Embryonic facial prominence (tissue), 1 donor: ENCODE data around the gene UPF1.

Experiments
- DNase-seq: peaks from one replicate; pipeline ENCODE4 v3.0.0-alpha.2; 2016; ENCODE audit errors: extremely low spot score

Gene UPF1

DNA sequence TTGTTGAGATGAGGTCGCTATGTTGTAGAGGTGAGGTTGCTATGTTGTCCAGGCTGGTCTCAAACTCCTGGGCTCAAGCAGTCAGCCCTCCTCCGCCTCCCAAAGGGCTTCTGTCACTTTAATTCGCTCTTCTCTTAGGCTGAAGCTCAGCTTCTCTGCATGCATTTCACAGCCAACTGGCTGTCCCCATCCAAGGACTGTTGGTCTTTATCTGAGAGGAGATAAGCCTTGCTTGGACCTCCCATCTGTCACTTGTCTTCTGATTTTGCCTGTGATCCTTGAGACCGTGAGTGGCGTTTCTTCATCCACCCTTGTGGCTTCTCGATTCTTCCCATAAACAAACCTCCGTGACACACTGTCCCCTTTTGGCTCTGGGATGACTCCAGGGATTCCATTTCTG, 39.8 kb downstream of the UPF1 start:
- DNase-seq = no peak

DNA sequence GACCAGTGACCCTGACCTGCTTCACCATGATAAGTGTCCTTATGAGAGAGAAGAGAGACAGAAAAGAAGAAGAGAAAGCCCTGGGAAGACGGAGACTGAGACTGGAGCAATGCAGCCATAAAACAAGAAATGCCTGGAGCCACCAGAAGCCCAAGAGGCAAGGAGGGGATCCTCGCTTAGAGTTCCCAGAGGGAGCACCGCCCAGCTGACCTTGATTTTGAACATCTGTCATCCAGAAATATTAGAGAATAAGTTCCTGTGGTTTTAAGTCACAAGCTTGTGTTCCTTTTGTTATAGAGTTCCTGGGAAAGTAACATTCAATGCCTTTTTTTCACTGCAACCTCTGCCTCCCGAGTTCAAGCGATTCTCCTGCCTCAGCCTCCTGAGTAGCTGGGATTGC, 44.0 kb downstream of the UPF1 start:
- DNase-seq = no peak

DNA sequence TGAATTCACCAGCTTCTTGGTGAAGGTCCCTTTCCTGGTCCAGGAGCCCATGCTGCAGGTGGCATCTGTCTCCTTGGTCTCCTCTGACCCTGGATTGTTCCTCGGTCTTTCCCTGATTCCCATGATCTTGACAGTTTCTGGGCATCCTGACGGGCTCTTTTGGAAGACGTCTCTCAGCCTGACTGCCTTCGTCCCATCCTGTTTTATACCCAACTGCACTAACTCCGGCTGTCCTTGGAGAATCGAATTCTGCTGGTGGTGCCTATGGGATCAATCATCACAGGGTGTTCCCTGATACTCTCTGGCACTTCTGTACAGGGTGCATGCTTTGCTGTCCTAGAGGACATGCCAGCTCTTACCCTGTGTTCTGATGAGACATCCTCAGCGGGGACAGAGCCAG, 45.1 kb downstream of the UPF1 start:
- DNase-seq = no peak

DNA sequence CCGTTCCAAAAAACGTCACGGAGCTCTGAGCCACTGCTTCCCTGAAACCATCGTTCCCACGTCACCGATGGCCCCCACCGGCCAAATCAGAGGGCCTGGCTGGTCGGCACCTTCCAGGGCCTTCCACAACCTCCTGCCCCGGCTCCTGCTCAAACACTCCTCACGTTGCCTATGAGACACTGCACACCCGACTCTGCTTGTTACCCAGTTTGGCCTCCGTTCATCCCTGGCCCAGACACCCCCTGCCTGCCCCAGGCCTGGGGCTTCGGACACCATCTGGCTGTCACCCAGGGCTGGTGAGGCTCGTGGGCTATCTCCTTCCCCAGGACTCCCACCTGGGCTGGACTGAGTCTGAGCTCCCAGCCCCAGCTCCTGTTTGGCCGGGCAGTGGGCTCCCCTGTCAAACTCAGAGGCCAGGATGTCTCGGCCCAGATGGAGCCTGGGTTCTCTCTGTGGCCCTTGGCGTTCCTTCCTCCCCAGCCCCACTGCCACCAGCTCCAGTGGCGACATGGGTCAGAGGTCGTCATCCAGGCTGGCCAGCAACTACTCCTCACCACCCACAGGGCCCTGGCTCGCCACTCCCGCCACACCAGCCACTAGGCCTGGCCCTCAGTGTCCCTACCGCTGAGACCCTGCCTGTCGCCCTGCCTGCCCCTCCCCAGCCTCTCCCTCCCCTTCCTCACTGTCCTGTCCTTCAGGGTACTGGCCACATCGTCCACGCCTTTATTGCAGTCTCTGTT, 46.5 kb downstream of the UPF1 start:
- DNase-seq = no peak

DNA sequence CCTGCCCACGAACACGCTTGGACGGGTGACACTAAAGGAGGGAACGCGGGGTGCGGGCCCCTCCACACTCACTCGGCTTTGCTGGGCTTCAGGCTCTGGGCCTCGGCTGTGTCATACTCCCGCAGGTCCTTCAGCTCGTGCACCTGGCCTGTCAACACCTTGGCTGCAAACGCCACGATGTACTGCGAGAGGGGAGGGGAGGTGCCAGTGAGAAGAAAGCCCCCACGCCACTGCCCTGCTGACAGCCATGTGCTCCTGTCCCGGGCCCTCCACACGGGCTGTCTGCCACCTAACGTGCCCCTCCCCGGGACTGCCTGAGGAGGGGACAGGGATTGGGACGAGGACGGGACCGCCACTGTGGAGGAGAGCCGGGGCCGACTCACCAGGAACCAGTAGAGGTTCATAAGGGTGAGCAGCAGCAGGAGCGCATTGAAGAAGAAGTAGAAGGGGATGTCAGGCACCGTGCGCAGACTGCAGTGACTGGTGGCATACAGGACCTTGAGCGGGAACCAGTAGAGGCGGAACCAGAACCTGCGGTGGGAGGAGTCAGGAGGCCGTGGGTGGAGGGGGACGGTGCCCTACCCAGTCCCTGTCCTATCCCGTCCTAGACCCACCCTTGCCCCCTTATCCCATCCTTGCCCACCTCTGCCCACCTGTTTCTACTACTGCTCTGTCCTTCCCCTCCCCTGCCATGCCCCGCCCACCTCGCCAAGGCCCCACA, 47.3 kb downstream of the UPF1 start:
- DNase-seq = no peak

DNA sequence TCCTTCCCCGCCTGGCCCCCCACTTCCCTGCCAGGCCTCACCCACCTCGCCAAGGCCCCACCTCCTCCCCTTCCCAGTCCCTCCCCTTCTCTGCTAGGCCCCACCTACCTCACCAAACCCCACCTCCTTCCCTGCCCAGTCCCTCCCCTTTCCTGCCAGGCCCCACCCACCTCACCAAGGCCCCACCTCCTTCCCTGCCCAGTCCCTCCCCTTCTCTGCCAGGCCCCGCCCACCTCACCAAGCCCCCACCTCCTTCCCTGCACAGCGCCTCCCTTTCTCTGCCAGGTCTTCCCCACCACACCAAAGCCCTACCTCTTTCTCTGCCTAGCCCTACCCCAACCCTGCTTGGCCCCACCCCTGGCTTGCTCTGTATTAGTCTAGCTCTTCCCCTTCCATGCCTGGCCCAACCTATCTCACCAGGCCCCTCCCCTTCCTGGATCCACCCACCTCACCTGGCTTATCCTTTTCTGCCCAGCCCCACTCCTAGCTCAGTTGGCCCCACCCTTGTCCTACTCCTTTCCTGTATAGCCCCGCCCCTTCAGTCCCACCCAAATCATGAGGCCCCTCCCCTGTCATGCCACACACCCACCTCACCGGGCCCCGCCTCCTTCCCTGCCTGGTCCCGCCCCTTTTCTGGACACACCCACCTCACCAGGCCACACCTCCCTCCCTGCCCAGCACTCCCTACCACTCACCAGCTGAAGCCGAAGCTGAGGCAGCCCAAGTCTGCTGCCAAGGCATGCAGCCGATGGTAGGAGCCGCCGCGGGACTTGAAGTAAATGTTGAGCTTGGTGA, 48.0 kb downstream of the UPF1 start:
- DNase-seq = no peak

DNA sequence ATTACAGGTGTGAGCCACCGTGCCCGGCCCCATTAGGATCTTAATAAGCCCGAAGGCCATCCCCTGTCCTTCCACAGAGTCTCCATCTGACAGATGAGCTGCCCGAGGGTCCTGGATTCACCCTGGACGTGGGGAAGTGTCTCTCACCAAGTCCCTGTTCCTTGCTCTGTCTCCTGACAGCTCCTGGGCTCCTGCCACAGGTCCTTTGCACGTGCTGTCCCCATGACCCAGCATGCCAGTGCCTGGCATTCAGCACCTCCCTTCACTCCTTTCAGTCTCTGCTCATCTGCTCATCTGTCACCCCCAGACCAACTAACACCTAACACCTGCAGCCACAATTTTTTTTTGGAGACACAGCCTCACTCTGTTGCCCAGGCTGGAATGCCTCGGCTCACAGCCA, 49.7 kb downstream of the UPF1 start:
- DNase-seq = no peak

DNA sequence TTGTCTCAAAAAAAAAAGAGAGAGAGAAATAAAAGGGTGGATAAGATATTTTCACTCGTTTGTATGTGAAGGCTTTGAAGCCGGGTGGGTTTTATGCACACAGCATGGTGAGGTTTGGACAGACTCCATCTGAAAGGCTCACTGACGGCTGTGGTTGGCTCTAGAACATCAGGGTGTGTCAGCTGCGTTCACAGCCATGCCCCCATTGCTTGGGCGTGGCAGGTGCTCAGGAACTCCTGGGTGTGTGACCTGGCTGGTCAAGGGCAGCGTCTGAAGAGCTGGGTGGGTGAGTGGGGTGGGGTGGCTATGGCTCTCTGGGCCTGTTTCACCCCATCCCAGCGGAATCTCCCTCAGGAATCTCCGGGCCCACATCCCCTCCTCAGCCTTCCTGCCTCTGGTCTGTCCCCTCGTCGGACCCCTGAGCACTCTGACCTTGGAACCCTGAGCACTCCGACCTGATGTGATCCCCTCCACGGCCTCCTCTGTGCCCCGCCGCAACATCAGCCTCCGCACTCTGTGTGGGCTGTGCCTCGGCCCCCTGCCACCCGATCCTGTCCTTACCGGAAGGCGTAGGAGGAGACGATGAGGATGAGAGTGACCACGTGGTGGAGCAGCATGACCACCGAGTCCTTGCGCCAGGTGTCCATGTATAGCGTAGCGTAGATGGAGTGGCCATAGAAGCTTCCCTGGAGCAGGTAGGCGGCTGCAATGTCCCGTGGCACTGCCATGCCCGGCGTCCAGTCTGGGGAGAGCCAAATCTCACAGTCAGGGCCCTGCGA, 52.0 kb downstream of the UPF1 start:
- DNase-seq = no peak

DNA sequence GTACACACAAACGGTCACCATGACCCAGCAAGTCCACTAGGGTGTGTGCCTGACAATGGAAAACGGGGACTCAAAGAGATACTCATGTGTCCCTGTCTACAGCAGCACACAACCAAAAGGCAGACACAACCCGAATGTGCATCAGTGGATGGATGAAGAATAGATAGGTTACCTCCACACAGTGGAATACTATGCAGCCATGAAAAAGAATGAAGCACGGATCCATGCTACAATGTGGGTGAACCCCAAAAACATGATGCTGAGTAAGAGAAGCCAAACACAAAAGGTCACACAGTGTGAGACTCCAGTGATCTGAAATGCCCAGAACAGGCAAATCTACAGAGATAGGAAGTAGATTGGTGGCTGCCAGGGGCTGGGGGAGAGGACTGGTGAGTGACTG, 55.2 kb downstream of the UPF1 start:
- no peak for DNase-seq

DNA sequence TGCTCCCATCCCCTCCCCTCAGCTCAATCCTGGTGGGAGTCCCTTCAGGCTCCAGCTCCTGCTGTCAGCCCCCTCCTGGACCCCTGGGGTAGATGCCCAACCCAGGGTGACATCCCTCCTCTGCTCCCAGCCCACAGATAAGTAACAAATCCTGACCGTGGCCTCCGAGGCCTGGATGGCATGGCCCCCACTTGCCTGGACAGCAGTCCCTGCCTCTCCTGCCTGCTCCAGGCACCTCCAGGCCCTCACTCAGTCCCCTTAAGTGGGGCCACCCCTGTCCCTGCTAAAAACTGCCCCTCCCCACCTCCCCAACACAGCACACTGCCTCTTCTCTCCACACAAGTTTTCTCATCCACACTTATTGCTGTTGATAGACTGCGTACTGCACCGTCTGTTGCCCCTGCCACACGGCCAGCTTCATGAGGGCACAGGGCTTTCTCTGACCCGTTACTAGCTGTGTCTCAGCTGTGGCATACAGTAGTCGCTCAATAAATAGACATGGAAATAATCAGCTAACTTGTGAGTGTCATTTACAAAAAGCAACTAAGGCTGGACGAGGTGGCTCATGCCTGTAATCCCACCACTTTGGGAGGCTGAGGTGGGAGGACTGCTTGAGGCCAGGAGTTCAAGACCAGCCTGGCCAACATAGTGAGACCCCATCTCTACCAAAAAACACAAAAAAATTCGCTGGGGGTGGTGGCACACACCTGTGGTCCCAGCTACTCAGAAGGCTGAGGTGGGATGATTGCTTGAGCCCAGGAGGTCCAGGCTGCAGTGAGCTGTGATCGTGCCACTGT, 58.4 kb downstream of the UPF1 start:
- DNase-seq = no peak

DNA sequence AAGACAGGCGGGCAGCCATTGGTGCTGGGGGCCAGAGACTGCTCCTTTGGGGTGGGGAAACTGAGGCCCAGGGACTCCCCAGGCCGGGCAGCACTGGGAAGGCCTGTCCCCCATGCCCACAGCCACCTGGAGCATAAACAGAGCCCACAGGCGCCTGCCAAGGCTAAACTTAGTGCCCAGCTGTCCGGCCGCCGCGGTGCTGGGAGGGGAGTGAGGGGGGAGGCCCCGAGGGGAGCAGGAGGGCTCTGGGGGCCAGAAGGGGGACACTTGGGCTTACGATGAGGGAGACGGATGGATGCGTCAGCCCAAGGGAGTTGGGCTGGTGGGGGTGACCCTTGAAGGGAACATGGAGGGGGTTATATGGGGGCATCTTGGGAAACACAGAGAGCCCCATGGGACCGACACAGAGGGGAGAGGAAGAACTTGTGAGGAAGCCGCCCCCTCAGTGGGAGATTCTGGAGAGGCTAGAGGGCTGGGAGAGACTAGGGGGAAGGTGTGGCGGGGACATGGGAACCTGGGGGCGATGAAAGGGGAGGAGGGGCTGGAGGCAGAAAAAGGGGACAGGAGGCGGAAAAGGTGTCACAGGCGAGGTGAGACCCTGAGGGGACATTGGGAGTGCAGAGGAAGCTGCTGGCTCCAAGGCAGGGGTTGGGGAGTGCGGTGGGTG, 62.0 kb downstream of the UPF1 start:
- no peak for DNase-seq

DNA sequence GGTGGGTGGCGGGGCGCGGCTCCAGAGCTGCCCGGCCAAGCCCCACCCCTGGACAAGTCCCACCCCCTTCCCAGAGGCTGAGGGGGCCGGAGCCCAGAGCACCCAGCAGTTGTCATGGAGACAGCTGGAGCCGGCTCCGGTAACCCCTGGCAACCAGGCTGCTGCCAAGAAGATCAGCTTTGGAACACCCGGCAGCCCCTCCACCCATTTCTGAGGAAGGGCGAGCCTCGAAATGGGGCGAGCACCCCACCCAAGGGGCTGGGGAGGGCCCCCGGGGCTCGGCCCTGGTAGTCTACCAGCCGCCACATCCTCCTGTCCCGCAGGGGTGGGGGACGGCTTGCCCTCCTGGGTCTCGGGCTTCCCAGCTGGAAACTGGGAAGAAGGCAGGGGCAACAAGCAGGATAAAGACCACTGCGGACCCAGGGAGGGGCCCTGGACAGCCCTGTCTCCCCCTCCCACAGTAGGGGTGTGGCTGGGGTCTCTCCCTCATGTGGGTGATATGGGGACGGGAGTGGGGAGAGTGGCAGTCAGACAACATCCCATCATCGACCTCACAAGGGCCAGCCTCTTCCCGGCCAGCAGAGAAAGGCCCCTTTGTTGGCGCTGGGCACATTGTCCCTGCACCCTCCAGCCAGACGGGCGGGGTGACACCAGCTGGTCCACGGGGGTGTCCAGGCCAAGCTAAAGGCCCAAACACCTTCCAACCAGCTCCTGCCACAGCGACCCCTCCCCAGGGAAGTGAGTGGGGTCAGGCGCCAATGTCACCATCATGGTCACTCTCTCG, 62.7 kb downstream of the UPF1 start:
- DNase-seq = peak; percentile 51

DNA sequence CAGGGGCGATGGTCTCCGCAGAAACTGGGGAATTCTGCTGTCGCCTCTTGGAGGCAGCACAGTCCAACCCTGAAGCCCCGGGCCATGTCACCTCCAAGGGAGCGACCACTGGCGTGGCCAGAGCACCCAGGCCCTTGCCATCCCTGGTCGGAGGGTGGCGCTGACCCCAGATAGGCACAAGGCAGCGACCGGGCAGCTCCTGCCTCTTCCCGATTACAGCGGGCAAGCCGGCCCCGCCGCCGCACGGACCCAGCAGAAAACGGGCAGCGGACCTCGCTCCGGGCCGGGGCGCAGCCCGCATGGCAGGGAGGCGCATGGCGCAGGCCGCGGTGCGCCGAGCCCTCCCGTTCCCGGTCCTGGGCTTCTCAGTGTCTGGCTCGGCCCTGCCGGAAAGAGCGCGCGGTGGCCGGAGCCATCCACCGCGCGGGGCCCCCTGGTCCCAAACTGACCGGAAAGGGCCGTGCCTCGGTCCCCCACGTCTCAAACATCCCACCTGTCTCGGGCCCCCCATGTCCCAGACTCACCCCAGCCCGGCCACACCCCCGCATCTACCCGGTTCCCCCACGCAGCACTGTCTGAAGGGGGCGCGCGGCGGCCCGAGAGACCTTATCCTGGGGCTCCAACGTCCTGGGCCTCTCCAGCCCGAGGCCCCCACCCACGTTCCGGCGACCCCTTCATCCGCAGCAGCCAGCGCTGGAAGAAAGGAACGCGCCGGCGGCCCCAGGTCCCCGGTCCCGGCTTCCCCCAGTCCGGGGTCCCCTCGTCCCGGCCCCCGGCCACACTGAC, 63.5 kb downstream of the UPF1 start:
- DNase-seq = no peak

DNA sequence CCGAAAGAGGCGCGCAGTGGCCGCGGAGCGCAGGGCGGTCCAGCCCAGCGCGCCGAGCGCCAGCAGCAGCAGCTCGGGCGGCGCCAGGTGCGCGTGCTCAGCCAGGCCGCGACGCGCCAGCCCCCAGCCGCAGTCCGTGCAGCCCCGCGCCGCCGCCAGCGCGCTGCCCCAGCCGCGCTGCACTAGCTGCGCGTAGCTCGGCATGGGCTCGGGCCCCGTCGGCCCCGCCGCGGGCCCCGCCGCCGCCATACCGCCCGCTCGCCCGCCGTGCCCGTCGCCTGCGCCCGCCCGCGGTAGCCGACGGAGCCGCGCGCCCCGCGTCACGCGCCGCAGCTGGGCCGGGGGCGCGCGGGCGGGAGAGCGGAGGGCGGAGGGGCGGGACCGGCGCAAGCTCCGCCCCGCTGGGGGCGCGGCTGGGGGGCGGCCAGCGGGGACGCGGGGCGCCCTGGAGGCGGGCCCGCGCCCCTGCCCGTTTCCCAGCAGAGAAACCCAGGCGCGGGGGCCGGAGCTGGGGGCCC, 64.1 kb downstream of the UPF1 start, which contains the start of gene CERS1:
TSS of gene CERS1 (minus strand) at position 335 of the 518 bp plus-strand sequence. CDS start at position 249, 86 bp downstream.
- no peak for DNase-seq

DNA sequence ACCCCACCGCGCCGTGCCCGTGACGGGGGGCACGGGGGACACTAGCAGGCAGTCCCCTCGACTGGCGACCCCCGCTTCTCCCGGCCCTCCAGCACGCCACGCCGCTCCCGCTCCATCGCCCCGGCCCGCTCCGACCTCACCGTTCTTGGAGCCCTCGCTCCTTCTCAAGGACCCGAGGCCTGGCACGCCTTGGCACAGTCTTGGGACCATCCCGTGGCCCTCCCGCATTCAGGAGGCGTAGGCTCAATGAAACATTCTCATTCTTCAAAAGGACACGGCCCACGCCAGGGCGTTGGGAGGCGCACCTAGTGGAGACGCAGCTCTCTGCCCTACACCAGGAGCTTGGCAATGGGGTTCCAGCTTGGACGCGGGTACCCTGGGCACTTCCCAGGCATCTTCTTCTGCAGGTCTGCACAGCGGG, 64.7 kb downstream of the UPF1 start:
- no peak for DNase-seq

DNA sequence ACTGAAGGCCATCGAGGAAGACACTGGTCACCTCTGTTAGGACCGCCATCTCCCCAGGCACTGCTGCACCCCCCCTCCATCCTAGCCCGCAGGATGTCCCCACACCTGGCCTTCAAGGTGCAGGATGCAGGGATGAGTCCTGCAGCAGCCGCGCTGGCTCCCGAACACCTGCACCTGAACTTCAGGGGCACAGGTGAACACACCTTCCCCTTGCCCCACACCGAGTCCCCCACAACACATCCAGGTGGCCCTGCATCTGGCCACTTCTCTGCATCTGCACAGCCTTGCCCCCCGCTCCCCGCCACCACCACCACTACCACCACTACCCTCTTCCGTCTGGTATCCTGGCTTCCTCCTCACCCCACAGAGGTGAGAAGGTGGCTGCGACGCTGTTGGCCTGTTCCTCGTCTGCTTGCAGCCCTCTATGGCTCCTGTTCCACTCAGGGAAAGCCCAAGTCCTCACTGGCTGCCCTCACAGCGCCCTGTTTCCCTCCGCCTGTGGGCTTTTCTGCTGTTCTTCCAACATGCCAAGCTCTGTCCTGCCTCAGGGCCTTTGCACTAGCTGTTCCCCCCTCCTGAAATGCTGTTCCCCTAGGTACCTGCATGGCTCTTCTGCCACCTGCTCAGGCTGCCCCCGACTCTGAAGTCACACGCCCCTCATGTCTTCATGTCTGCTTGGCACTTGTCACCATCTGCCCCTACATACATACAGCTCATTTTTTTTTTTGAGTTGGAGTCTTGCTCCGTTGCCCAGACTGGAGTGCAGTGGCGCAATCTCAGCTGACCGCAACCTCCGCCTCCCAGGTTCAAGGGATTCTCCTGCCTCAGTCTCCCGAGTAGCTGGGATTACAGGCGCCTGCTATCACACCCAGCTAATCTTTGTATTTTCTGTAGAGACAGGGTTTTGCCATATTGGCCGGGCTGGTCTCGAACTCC, 65.6 kb downstream of the UPF1 start:
- DNase-seq = no peak

DNA sequence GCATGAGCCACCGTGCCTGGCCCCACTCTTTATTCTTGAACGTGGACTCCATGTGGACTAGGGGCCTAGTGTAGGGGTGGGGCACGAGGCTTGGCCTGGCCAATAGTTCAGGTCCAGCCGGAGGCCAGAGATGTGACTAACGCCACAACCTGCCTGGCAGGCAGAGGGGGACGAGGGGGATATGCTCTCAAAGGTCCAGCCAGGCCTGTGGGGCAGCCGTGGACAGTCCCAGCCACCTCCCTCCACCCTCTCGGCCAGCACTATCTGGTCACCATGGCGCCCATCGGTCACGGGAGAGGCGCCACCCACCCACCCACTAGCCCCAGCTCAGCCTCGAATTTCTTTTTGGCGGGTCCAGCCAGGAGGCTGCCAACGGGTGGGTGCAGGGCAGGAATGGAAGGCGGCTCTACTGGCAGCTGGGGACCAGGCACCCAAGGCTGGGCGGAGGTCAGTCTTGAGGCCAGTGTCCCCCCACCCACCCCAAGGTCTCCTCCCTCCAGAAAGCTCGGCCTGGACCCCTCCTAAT, 66.4 kb downstream of the UPF1 start:
- no peak for DNase-seq
